HG02840 (cell line): Measurements from ENCODE around the gene LAMB4.

ENCODE experiments used
- ATAC-seq: cut with Tn5 transposase; IDR thresholded peaks from one replicate; pipeline ENCODE4 v1.9.1; 2021; ENCODE audit warnings: mild to moderate bottlenecking, moderate library complexity, moderate number of reproducible peaks; ENCODE audit not compliant: unreplicated experiment, low FRiP score

The LAMB4 gene

GRCh38 chr7:108083980-108084379 lies 46.2 kb downstream of the LAMB4 start:
- ATAC-seq, result no peak

GRCh38 chr7:108079648-108080591 lies 50.2 kb downstream of the LAMB4 start:
- ATAC-seq, result no peak

- ATAC-seq, result no peak
These were observed 50.9 kb downstream of the LAMB4 start for GRCh38 chr7:108079276-108079647.

GRCh38 chr7:108078691-108079090 lies 51.5 kb downstream of the LAMB4 start:
- no peak for ATAC-seq

- no peak for ATAC-seq
These were observed 51.9 kb downstream of the LAMB4 start for GRCh38 chr7:108078211-108078673.

- ATAC-seq, result no peak
These were observed 52.5 kb downstream of the LAMB4 start for GRCh38 chr7:108077709-108078108.

- ATAC-seq, result no peak
These were observed 54.0 kb downstream of the LAMB4 start for GRCh38 chr7:108076156-108076555.

- ATAC-seq, result no peak
These were observed 56.7 kb downstream of the LAMB4 start for GRCh38 chr7:108073305-108074070.

- ATAC-seq, result no peak
These were observed 57.4 kb downstream of the LAMB4 start for GRCh38 chr7:108072739-108073138.

- ATAC-seq, result no peak
These were observed 58.0 kb downstream of the LAMB4 start for GRCh38 chr7:108072116-108072515.

- no peak for ATAC-seq
These were observed 58.6 kb downstream of the LAMB4 start for GRCh38 chr7:108071551-108071950.

- no peak for ATAC-seq
These were observed 60.5 kb downstream of the LAMB4 start for GRCh38 chr7:108069646-108070045.

- no peak for ATAC-seq
These were observed 62.3 kb downstream of the LAMB4 start for GRCh38 chr7:108067844-108068243.

GRCh38 chr7:108066486-108066885 lies 63.7 kb downstream of the LAMB4 start:
- no peak for ATAC-seq

- no peak for ATAC-seq
These were observed 66.6 kb downstream of the LAMB4 start for GRCh38 chr7:108063520-108063933.

- no peak for ATAC-seq
These were observed 67.7 kb downstream of the LAMB4 start for GRCh38 chr7:108062250-108063014.

GRCh38 chr7:108059526-108059925 lies 70.6 kb downstream of the LAMB4 start:
- ATAC-seq, result no peak

- ATAC-seq, result no peak
These were observed 72.1 kb downstream of the LAMB4 start for GRCh38 chr7:108057951-108058481.

- no peak for ATAC-seq
These were observed 74.5 kb downstream of the LAMB4 start for GRCh38 chr7:108055611-108056021.

- ATAC-seq, result no peak
These were observed 75.6 kb downstream of the LAMB4 start for GRCh38 chr7:108054537-108054936.
